Measurements from ENCODE around the gene HCAR3. TPM values are rescaled to one million over a fixed set of nuclear protein-coding genes. Genes with fewer than 3 reads are reported as not detected.

Gene HCAR3
- total and polyA plus RNA-seq, 2 of the 13 experiments (the other 11 are each of a cell fraction or from before 2014, with no cell fraction given) = 0.11 to 12.8 TPM

DNA sequence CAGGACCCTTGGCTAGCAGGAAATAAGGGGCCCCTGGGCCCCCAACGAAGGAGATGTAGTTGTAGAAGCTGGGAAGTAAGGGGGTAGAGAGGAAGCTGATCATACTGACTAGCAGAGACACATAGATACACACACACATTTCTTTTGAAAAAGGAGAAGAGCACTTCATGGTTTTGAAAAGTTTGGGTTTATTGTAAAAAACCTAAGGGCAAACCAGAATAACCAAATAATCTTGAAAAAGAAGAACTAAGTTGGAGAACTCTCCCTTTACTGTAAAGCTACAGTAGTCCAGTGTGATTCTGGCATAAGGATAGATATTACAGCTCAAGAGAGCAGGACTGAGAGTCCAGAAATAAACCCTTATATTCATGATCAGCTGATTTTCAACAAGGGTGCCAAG is 5.8 kb upstream of the HCAR3 start:
- FAIRE-seq = no peak

More for the DNA sequence above, 5.8 kb upstream of the HCAR3 start:
- 88% methylated on average over 1 of the region's 1 CpG for WGBS (ENCODE audit: low lambda C conversion rate)
- no TSS peak for BruUV-seq (replicated peaks)
- H3K79me2 ChIP-seq (ENCODE audit: insufficient read depth, low read length) = no peaks in the 10 kb centered on the region
- H4K20me1 ChIP-seq (ENCODE audit: insufficient read depth, low read length) = no peaks in the 10 kb centered on the region
- H3K9me3 ChIP-seq (ENCODE audit: low read length) = no peaks in the 10 kb centered on the region
- H2AFZ ChIP-seq (ENCODE audit: low read length) = no peak overlapping the region
- ChIA-PET CTCF (ENCODE audit: low intra/inter-chr PET ratio, low total read pairs) (no interaction called here), POLR2A (no interaction called here)
- TF ChIP-seq HOXA7 (CRISPR knock-in tag; IDR thresholded peaks at IDR 0.05) (no peak), TEAD3 (CRISPR knock-in tag; optimal IDR thresholded peaks at IDR 0.05; ENCODE audit: borderline replicate concordance) (no peak), ZNF343 (CRISPR knock-in tag; IDR thresholded peaks at IDR 0.05) (no peak), RAD51 (IDR thresholded peaks at IDR 0.05; ENCODE audit: borderline replicate concordance) (no peak), YEATS4 (CRISPR knock-in tag; IDR thresholded peaks at IDR 0.05; ENCODE audit: borderline replicate concordance) (no peak), ZNF296 (CRISPR knock-in tag; conservative IDR thresholded peaks at IDR 0.05) (no peak), ZFP1 (CRISPR knock-in tag; IDR thresholded peaks at IDR 0.05) (no peak), ZBTB8A (CRISPR knock-in tag; IDR thresholded peaks at IDR 0.05; ENCODE audit: borderline replicate concordance, low read depth) (no peak), CENPT (CRISPR knock-in tag; IDR thresholded peaks at IDR 0.05; ENCODE audit: low read depth) (no peak), REXO4 (CRISPR knock-in tag; IDR thresholded peaks at IDR 0.05; ENCODE audit: borderline replicate concordance) (no peak), TCF7 (IDR thresholded peaks at IDR 0.05; ENCODE audit: low read depth) (no peak), FOXK2 (IDR thresholded peaks at IDR 0.05) (no peak), RNF2 (conservative IDR thresholded peaks at IDR 0.05; ENCODE audit: low read depth) (no peak), ZNF597 (CRISPR knock-in tag; IDR thresholded peaks at IDR 0.05) (no peak), BCL3 (CRISPR knock-in tag; IDR thresholded peaks at IDR 0.05) (no peak), SYNCRIP (IDR thresholded peaks at IDR 0.05; ENCODE audit: insufficient read depth, low read depth, low read length) (no peak), CBX5 (CRISPR knock-in tag; IDR thresholded peaks at IDR 0.05; ENCODE audit: borderline replicate concordance) (no peak)
- TF ChIP-seq, protein P1, sequence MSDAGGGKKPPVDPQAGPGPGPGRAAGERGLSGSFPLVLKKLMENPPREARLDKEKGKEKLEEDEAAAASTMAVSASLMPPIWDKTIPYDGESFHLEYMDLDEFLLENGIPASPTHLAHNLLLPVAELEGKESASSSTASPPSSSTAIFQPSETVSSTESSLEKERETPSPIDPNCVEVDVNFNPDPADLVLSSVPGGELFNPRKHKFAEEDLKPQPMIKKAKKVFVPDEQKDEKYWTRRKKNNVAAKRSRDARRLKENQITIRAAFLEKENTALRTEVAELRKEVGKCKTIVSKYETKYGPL (CRISPR knock-in tag; IDR thresholded peaks at IDR 0.05) = no peak
- TF ChIP-seq, protein P2, sequence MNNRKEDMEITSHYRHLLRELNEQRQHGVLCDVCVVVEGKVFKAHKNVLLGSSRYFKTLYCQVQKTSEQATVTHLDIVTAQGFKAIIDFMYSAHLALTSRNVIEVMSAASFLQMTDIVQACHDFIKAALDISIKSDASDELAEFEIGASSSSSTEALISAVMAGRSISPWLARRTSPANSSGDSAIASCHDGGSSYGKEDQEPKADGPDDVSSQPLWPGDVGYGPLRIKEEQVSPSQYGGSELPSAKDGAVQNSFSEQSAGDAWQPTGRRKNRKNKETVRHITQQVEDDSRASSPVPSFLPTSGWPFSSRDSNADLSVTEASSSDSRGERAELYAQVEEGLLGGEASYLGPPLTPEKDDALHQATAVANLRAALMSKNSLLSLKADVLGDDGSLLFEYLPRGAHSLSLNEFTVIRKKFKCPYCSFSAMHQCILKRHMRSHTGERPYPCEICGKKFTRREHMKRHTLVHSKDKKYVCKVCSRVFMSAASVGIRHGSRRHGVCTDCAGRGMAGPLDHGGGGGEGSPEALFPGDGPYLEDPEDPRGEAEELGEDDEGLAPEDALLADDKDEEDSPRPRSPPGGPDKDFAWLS (CRISPR knock-in tag; IDR thresholded peaks at IDR 0.05; ENCODE audit: borderline replicate concordance) = no peak
- H3K4me3 ChIP-seq (replicated peaks in 1 of 3; ENCODE audit: insufficient read depth in 1 of 3, low read depth in 2 of 3, low read length in 3 of 3) = no peak overlapping the region
- DNase-seq (ENCODE audit: low spot score) (no peak), ATAC-seq (no peak)
- in situ Hi-C loops (cut with HindIII; ENCODE audit: extremely low pct_ligation_motif_present, low pct_unique_long_range_greater_than_20kb) (no loop called here), intact Hi-C loops (cut with micrococcal nuclease; ENCODE audit: unreplicated experiment) (loop anchor here (10.0 kb wide), 1 partner anchor 48 kb away; no protein-coding TSS in a partner anchor)
- H3K9ac ChIP-seq (ENCODE audit: insufficient read depth, low read depth, low read length) = no peak overlapping the region
- no peaks in the 10 kb centered on the region for H3K36me3 ChIP-seq (replicated peaks in 1 of 2; ENCODE audit: control insufficient read depth in 1 of 2, insufficient read depth in 2 of 2, low read length in 2 of 2)
- H3K4me2 ChIP-seq (ENCODE audit: low read depth, low read length) = no peak overlapping the region
- H3K27me3 ChIP-seq (ENCODE audit: control insufficient read depth in 1 of 2, insufficient read depth in 2 of 2, low read length in 2 of 2) = no peaks in the 10 kb centered on the region
- H3K27ac ChIP-seq (ENCODE audit: extremely low read length, insufficient read depth, low read length) = peak overlapping the region; percentile 25
- peaks cover 62% of the 10 kb centered on the region for H3K4me1 ChIP-seq (ENCODE audit: insufficient read depth, low read length)
